ENCODE measurements around the gene BUD23. TPM values are rescaled to one million over a fixed set of nuclear protein-coding genes. Genes with fewer than 3 reads are reported as not detected.

BUD23 gene
- total and polyA plus RNA-seq, 9 of the 15 experiments (the other 6 are each of a cell fraction or from before 2014, with no cell fraction given) = 79.5 to 270 (median 150) TPM

DNA sequence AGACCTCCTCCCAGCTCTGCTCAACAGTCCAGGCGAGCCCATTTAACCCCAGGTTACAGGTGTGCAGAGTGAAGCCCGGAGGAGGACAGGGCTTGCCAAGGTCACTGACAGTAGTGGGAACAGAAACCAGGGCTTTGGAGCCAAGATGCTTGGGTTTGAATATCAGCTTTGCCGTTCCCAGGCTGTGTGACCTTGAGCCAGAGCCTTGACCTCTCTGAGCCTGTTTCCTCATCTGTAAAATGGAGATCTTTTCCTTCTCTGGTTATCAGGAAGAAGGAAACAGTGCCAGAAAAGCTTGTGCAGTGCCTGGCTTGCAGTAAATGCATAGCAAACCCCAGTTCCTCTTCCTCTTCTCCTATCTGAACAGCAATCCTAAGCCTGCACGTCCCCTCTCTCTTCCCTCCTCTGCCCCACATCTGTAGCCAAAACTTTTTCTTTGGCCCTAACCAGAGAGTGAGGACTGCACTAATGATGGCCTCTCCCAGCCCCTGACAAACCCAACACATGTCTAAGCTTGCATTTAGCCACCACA is 37.7 kb upstream of the BUD23 start:
- POLR2A ChIA-PET = interaction anchor here (1.1 to 1.8 kb wide), 3 partner anchors 8 to 31 kb away, joined by 4 to 11 read pairs (median 5); no protein-coding TSS in a partner anchor
- TF ChIP-seq, protein P1, sequence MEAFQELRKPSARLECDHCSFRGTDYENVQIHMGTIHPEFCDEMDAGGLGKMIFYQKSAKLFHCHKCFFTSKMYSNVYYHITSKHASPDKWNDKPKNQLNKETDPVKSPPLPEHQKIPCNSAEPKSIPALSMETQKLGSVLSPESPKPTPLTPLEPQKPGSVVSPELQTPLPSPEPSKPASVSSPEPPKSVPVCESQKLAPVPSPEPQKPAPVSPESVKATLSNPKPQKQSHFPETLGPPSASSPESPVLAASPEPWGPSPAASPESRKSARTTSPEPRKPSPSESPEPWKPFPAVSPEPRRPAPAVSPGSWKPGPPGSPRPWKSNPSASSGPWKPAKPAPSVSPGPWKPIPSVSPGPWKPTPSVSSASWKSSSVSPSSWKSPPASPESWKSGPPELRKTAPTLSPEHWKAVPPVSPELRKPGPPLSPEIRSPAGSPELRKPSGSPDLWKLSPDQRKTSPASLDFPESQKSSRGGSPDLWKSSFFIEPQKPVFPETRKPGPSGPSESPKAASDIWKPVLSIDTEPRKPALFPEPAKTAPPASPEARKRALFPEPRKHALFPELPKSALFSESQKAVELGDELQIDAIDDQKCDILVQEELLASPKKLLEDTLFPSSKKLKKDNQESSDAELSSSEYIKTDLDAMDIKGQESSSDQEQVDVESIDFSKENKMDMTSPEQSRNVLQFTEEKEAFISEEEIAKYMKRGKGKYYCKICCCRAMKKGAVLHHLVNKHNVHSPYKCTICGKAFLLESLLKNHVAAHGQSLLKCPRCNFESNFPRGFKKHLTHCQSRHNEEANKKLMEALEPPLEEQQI (IDR thresholded peaks at IDR 0.05) = no peak
- TF ChIP-seq ESRRA (IDR thresholded peaks at IDR 0.05; ENCODE audit: borderline replicate concordance, low read depth) (peak; percentile 29; the same call in 1 of the 2 replicates), CBX1 (IDR thresholded peaks at IDR 0.05; ENCODE audit: low read depth) (0 out of 2 replicates have a peak, but pooled peaks have one; percentile 23), HDAC2 (IDR thresholded peaks at IDR 0.05) (peak; percentile 43; the same call in 1 of the 2 replicates), NFATC3 (IDR thresholded peaks at IDR 0.05) (no peak), BCOR (IDR thresholded peaks at IDR 0.05) (peak; percentile 92), SAP30 (IDR thresholded peaks at IDR 0.05; ENCODE audit: borderline replicate concordance, insufficient read depth, low read depth, low read length, poor library complexity, severe bottlenecking) (no peak), ADNP (tag; IDR thresholded peaks at IDR 0.05) (0 out of 2 replicates have a peak, but pooled peaks have one; percentile 40), ZFP36 (IDR thresholded peaks at IDR 0.05; ENCODE audit: low read depth, low read length, partially characterized antibody) (peak; percentile 91), HLTF (IDR thresholded peaks at IDR 0.05) (no peak), SMARCA5 (IDR thresholded peaks at IDR 0.05) (peak; percentile 47; the same call in 1 of the 2 replicates), SIX5 (IDR thresholded peaks at IDR 0.05; ENCODE audit: borderline replicate concordance in 1 of 2, insufficient read depth in 1 of 2, low read depth in 1 of 2, low read length in 2 of 2) (no peak)
- TF ChIP-seq, protein P2, sequence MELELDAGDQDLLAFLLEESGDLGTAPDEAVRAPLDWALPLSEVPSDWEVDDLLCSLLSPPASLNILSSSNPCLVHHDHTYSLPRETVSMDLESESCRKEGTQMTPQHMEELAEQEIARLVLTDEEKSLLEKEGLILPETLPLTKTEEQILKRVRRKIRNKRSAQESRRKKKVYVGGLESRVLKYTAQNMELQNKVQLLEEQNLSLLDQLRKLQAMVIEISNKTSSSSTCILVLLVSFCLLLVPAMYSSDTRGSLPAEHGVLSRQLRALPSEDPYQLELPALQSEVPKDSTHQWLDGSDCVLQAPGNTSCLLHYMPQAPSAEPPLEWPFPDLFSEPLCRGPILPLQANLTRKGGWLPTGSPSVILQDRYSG (tag; conservative IDR thresholded peaks at IDR 0.05; ENCODE audit: low read depth) = no peak
- TF ChIP-seq, protein P3, sequence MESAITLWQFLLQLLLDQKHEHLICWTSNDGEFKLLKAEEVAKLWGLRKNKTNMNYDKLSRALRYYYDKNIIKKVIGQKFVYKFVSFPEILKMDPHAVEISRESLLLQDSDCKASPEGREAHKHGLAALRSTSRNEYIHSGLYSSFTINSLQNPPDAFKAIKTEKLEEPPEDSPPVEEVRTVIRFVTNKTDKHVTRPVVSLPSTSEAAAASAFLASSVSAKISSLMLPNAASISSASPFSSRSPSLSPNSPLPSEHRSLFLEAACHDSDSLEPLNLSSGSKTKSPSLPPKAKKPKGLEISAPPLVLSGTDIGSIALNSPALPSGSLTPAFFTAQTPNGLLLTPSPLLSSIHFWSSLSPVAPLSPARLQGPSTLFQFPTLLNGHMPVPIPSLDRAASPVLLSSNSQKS (CRISPR knock-in tag; IDR thresholded peaks at IDR 0.05) = no peak
- TF ChIP-seq, protein P4, sequence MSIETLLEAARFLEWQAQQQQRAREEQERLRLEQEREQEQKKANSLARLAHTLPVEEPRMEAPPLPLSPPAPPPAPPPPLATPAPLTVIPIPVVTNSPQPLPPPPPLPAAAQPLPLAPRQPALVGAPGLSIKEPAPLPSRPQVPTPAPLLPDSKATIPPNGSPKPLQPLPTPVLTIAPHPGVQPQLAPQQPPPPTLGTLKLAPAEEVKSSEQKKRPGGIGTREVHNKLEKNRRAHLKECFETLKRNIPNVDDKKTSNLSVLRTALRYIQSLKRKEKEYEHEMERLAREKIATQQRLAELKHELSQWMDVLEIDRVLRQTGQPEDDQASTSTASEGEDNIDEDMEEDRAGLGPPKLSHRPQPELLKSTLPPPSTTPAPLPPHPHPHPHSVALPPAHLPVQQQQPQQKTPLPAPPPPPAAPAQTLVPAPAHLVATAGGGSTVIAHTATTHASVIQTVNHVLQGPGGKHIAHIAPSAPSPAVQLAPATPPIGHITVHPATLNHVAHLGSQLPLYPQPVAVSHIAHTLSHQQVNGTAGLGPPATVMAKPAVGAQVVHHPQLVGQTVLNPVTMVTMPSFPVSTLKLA (conservative IDR thresholded peaks at IDR 0.05) = no peak

More for the DNA sequence above, 37.7 kb upstream of the BUD23 start:
- H4K20me1 ChIP-seq (replicated peaks; ENCODE audit: control insufficient read depth, insufficient read depth, low read length) = 0 out of 2 replicates have a peak, but pooled peaks cover 3% of the 10 kb centered on the region
- H3K36me3 ChIP-seq (ENCODE audit: control insufficient read depth, insufficient read depth, low read length) = no peaks in the 10 kb centered on the region
- in situ Hi-C loops (cut with MboI) = no loop called here
- no peak overlapping the region for H2AFZ ChIP-seq (ENCODE audit: low read depth, low read length)
- no TSS peak for BruUV-seq (replicated peaks)
- CTCF ChIA-PET (ENCODE audit: low intra/inter-chr PET ratio) = no interaction called here
- intact Hi-C loops (cut with micrococcal nuclease) = no loop called here
- no peak overlapping the region for H3K4me2 ChIP-seq (ENCODE audit: insufficient read depth, low read length)
- H3K27me3 ChIP-seq (ENCODE audit: control insufficient read depth in 2 of 2, insufficient read depth in 2 of 2, low read length in 2 of 2) = peaks cover 24 to 74% of the 10 kb centered on the region in 2 experiments
- H3K27ac ChIP-seq (ENCODE audit: extremely low read depth, low read depth, low read length) = no peak overlapping the region
- FAIRE-seq (peak; percentile 42), ATAC-seq (no peak), DNase-seq (ENCODE audit: extremely low read depth in 1 of 4, low spot score in 3 of 4) (no peak)
- H3K9ac ChIP-seq (ENCODE audit: insufficient read depth in 1 of 2, low read depth in 2 of 2, low read length in 2 of 2) = no peak overlapping the region; a peak in 1 of 4 replicates
- H3K79me2 ChIP-seq (ENCODE audit: control insufficient read depth, insufficient read depth, low read length) = no peaks in the 10 kb centered on the region
- H3K4me1 ChIP-seq (replicated peaks in 1 of 2; ENCODE audit: control insufficient read depth in 2 of 2, insufficient read depth in 2 of 2, low read length in 2 of 2) = peaks cover 0 to 14% of the 10 kb centered on the region in 2 experiments; a peak in 2 of 5 replicates
- H3K9me3 ChIP-seq (replicated peaks; ENCODE audit: control insufficient read depth, insufficient read depth, low read depth, low read length) = peaks cover 7% of the 10 kb centered on the region
- H3K9me1 ChIP-seq (ENCODE audit: control insufficient read depth, insufficient read depth, low read length) = no peaks in the 10 kb centered on the region
- 7% methylated on average over 4 of the region's 4 CpGs for WGBS (ENCODE audit: insufficient coverage, low coverage, missing lambda C conversion rate)
- H3K4me3 ChIP-seq = no peak overlapping the region
